GM19025 (cell line): Measurements from ENCODE around the gene ZNF674.

Experiments used
- ATAC-seq: cut with Tn5 transposase; IDR thresholded peaks from one replicate; pipeline ENCODE4 v1.9.1; 2021; ENCODE audit warnings: mild to moderate bottlenecking, low read depth, moderate library complexity; ENCODE audit not compliant: unreplicated experiment

ZNF674 gene

GRCh38 chrX:46545111-46546005, at the start of gene ZNF674:
TSS of gene ZNF674 (minus strand) at chrX:46545421. CDS start at chrX:46542087, 3,334 bp downstream.
- peak; percentile 79 for ATAC-seq

- ATAC-seq: no peak
Observed at GRCh38 chrX:46589977-46590723, 44.9 kb upstream of the ZNF674 start.

GRCh38 chrX:46588263-46588662, 43.0 kb upstream of the ZNF674 start:
- ATAC-seq: no peak

- ATAC-seq: no peak
Observed at GRCh38 chrX:46587753-46588171, 42.5 kb upstream of the ZNF674 start.

GRCh38 chrX:46587158-46587557, 41.9 kb upstream of the ZNF674 start:
- no peak for ATAC-seq

GRCh38 chrX:46584736-46585135, 39.5 kb upstream of the ZNF674 start:
- no peak for ATAC-seq

- ATAC-seq: no peak
Observed at GRCh38 chrX:46582966-46583365, 37.7 kb upstream of the ZNF674 start.

- no peak for ATAC-seq
Observed at GRCh38 chrX:46582325-46582724, 37.1 kb upstream of the ZNF674 start.

GRCh38 chrX:46580613-46581012, 35.4 kb upstream of the ZNF674 start:
- no peak for ATAC-seq

- ATAC-seq: no peak
Observed at GRCh38 chrX:46579250-46579649, 34.0 kb upstream of the ZNF674 start.

- no peak for ATAC-seq
Observed at GRCh38 chrX:46577221-46578005, 32.2 kb upstream of the ZNF674 start.

- no peak for ATAC-seq
Observed at GRCh38 chrX:46576458-46576857, 31.2 kb upstream of the ZNF674 start.

GRCh38 chrX:46575991-46576392, 30.8 kb upstream of the ZNF674 start:
- ATAC-seq: no peak

- ATAC-seq: no peak
Observed at GRCh38 chrX:46575586-46575985, 30.4 kb upstream of the ZNF674 start.

GRCh38 chrX:46574774-46575381, 29.7 kb upstream of the ZNF674 start:
- ATAC-seq: peak; percentile 9

GRCh38 chrX:46573892-46574773, 28.9 kb upstream of the ZNF674 start:
- ATAC-seq: peak; percentile 24

- ATAC-seq: peak; percentile 42
Observed at GRCh38 chrX:46573331-46573891, 28.2 kb upstream of the ZNF674 start, which contains the start of gene CHST7. TSS of gene CHST7 (plus strand) at chrX:46573765. CDS start at chrX:46573932, 167 bp downstream.

GRCh38 chrX:46572340-46572936, 27.2 kb upstream of the ZNF674 start:
- ATAC-seq: no peak
